T follicular helper cell (primary cell): ENCODE data around the gene LCN12.
A peak's percentile ranks its signal among the peaks of the same experiment; 100 is the strongest.
"Not testable (repeated sequence)": the region's sequence is repeated elsewhere in the genome, so short reads cannot be mapped to it uniquely, and the experiment has no call there.

Source experiments
- DNase-seq: peaks from one replicate; pipeline ENCODE4 v3.0.0-alpha.2; 2020; ENCODE audit warnings: low read depth

Gene LCN12

DNA sequence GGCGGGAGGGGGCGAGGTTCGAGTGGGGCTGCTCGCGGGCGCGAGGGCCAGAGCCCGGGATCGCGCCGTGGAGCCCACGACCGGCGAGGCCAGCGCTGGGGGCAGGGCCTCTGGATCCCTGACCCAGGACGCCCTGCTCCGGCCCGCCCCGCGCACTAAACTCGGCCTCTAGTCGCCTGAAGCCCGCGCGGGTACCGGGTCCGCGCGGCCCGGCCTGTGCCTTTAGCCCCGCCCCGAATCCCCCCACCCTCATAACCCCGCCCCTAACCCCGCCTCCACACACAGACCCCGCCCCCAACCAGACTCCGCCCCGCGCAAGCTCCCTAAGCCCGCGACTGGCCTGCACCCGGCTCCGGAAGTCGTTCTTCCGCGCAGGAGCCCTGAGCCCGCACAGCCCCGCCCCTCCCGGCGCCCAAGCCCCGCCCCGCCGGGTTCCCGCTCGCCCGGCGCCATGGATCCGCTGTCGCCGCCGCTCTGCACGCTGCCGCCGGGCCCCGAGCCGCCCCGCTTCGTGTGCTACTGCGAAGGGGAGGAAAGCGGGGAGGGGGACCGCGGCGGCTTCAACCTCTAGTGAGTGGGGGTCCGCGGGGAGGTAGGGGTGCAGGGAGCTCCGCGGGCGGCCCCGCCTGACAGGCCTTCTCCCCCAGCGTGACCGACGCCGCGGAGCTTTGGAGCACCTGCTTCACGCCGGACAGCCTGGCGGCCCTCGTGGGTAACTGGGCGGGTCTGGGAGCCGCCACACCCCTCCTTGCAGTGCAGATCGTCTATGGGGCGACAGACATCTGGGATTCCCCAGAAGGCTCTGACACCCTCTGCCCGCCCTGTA, 40.1 kb downstream of the LCN12 start, which contains the start of gene PAXX:
TSS of gene PAXX (plus strand) at position 430 of the 826 bp plus-strand sequence. CDS start at position 452, 22 bp downstream.
- peak; percentile 90 for DNase-seq

- DNase-seq = no peak
Observed at GRCh38 chr9:136992819-136993369, 40.8 kb downstream of the LCN12 start.

DNA sequence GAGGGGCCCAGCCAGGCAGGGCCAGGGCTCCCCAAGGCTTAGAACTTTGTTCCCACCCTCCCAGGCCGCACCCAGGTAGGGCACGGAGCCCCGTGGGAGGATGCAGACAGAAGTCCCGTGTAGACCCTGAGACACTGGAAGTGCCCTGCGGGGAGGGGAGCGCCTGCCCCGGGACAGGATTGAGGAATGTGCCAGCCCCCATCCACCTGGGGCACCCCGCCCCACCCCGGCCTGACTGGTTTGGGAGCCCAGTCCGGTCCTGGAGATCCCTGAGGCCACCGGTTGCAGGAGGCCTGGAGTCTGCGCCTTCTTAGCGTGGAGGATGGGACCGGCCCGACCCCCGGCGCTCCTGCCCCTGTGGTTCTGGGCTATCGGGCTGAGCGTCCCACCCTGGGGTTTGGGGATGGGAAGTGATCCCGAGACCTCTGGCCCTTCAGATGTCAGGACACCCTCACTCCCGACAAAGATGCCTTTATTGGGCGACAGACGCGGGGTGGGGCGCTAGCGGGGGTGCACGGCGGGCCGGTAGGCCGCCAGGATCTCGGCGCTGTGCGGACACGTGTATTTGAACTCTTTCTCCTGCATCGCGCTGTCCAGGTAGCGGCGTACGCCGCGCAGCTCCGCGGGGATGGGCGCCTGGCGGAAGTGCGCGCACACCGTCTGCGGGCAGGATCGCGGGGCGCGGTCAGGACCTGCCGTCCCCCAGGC, 42.3 kb downstream of the LCN12 start:
- DNase-seq = no peak

DNA sequence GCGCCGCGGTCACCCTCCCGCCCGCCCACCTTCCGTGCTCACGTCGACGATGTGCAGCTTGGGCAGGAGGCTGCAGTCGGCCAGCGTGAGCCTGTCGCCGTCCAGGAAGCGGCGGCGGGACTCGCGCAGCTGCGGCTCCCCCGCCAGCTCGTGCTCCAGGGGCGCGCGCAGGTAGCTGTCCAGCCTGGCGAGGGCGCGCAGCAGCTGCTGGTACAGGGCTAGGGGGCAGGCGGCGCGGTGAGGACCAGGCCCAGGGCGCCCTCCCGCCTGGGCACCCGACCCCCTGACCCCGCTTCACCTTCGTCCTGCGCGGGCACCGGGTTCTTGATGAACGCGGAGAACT, 42.8 kb downstream of the LCN12 start:
- DNase-seq = no peak

DNA sequence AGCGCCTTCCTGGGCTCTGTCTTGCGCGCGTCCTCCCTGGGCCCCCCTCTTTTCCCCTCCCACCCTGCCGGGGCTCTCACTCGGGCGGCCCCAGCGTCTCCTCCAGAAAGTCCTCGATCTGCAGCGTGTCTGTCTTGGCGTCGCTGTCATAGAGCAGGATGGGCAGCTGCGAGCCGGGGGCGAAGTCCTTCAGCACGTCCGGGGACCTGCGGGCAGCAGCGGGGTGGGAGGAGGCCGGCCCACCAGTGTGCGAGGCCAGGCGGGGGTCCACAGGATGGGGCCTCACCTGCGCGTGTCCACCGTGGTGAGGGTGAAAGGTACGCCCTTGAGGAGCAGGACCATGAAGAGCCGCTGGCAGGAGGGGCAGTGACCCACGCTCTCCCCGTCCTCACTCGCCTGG, 43.3 kb downstream of the LCN12 start:
- no peak for DNase-seq

DNA sequence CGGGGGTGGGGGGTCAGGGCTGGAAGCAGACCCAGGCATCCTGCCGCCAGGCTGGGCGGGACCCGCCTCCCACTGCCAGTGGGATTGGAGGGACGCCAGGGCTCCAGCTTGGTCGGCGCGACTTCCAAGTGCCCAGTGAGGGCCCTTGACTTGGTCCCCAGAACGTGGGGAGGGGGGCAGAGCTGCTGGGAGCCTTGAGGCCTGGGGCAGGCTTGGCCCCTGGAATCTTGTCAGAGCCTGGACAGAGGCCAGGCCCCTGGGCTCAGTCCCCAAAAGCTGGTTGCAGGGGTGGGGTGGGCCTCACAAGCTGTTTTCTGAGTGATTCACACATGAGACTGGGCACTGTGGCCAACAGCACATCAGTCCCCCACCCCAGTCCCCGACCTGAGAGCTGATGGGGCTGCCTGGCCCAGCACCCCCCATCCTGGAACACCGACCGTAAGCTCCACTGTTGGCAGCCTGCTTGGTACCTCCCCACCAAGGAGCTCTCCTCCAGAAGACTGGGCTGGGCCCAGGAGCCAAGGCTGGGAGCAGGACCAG, 43.8 kb downstream of the LCN12 start:
- no peak for DNase-seq

DNA sequence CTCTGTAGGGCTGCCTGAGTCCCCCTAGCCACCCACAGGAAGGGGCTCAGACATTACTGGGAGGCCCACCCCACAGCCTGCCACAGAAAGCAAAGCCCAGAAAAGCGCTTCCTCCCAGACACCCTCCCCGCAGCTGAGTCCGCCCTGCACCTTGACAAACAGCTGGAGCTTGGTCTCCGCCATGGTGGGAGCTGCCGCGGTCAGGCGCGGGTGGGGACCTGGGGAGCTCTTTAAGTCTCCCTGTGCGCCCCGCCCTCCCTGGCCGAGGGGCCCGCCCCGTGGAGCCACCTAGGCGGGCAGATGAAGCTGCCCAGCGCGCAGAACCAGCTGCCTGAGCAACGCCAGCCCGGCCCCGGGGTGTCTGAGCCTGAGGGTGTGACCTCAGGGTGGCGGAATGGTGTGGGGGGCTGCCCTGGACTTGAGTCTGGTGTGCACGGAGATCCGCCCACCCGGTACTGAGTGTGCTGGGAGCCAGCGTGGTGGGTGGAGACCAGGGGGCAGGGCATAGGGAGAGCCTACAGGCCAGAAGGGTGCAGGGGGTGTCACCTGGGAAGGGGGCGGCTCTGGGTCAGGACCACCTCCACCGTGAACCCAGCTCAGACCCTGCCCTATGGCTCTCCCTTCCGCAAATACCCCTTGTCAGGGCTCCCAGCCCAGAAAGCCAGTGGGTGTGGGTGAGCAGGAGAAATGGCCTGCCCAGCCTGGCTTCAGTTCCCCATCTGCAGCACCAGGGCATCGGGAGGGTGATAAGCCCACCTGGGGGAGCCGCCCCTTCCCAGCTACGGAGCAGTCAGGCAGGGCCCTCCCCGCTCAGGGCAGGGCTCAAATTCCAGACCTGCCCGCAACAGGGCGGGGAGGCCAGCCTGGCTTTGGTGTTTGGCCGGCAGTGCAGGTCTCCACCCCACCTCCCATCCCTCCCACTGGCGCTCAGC, 44.6 kb downstream of the LCN12 start, which contains the start of gene CLIC3:
TSS of gene CLIC3 (minus strand) at position 208 of the 932 bp plus-strand sequence. CDS start at position 183, 25 bp downstream.
- no peak for DNase-seq

- no peak for DNase-seq
Observed at GRCh38 chr9:136997371-136997770, 45.3 kb downstream of the LCN12 start.

GRCh38 chr9:136997830-136998234, 45.8 kb downstream of the LCN12 start:
- no peak for DNase-seq

DNA sequence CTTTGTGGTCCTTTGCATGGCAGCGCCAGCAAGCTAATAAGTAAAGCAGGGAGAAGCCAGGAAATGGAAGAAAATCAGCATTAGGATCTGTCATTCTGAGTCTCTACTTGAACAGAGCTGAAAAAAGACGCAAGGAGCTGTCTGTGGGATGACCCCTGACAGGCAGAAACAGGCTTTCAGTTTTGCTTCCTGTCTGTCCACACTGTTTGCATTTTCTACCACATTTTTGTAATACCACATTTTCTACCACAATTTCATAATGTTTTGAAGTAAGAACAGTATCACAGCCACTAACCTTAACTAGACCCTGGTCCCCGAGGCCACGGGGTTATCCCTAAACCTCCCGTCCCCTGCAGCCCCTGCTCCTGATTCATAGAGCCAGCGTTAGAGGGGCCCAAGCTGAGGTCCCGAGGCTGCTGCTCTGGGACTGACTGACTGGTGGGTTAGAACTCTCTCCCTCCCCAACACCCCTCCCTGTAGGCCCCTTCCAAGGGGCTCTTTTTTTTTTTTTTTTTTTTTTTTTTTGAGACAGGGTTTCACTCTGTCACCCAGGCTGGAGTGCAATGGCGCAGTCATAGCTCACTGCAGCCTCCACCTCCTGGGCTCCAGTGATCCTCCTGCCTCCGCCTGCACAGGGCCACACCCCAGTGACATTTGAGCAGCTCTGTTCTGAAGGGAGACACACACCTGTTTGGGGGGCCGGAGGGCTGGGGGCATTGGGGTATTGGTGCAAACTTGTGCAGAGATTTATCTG, 48.3 kb downstream of the LCN12 start:
- DNase-seq = no peak

DNA sequence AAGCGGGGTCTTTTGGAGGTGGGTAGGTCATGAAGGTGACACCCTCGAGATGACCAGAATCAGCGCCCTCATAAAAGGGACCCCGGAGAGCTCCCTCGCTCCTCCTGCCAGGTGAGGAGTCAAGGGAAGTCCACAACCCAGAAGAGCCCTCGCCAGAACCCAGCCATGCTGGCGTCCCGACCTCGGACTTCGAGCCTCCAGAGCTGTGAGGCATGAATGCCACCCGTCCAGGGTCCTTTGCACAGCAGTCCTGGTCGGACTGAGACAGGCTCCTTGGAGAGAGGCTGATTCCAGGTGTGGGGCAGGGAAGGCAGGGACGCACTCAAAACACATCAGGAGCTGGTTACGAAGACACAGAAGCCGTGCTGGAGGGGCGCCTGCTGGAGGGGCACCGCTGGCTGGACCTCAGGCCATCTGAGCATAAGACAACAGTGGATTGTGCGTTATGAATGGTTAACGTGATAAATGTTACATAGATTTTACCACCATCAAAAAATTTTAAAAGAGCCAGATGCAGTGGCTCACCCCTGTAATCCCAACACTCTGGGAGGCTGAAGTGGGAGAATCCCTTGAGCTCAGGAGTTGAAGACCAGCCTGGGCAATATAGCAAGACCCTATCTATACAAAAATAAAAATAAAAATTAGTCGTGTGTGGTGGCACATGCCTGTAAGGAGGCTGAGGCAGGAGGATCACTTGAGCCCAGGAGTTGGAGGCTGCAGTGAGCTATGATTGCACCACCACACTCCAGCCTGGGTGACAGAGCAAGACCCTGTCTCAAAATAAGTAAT, 50.0 kb downstream of the LCN12 start:
- DNase-seq = no peak

DNA sequence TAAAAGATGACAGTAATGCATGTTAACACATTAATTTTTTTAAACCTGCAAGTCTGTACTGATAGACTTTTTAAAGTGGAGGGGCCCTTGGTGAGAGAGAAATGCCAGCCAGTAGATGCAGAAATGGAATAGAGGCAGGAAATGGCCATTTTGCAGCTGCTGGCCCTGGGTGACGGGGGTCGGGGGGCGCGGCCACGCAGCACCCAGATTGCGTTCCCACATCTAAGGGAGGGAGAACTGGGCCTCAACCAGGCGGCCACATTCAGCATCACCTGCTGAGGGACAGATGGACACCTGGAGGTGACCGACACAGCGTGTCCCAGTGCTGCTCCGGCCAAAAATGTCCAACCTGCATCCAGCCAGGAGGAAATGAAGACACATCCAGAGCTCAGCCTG, 50.6 kb downstream of the LCN12 start:
- DNase-seq = no peak

DNA sequence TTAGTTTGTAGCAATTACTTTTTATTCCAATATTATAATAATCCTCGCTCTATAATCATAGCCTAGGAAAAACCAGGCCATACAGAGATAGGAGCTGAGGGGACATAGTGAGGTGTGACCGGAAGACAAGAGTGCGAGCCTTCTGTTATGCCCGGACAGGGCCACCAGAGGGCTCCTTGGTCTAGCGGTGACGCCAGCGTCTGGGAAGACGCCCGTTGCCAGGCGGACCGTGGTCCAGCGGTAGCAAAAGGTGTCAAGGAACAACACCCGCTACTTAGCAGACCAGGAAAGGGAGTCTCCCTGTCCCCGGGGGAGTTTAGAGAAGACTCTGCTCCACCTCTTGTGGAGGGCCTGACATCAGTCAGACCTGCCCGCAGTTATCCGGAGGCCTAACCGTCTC, 52.2 kb downstream of the LCN12 start:
- DNase-seq = not testable (repeated sequence)
